Measurements from ENCODE around the gene S100B.

DNA sequence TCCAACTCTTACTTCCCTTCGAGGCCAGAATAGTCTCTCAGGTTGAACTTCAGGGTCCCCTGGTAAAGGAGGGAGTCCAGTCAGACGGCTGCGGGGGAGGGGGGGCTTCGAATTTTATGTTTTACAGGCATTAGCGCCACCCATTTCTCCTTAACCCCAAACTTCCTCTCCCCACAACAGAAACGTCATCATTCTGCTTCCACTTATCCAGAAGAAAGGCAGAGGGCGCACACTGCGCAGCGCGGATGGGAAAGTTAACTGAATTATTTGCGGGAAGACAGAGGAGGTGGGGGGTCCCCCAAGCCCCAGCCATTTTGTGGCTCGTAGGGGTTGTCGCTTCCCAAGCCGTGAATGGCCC is 30.1 kb upstream of the S100B start:
- TF ChIP-seq, protein P1, sequence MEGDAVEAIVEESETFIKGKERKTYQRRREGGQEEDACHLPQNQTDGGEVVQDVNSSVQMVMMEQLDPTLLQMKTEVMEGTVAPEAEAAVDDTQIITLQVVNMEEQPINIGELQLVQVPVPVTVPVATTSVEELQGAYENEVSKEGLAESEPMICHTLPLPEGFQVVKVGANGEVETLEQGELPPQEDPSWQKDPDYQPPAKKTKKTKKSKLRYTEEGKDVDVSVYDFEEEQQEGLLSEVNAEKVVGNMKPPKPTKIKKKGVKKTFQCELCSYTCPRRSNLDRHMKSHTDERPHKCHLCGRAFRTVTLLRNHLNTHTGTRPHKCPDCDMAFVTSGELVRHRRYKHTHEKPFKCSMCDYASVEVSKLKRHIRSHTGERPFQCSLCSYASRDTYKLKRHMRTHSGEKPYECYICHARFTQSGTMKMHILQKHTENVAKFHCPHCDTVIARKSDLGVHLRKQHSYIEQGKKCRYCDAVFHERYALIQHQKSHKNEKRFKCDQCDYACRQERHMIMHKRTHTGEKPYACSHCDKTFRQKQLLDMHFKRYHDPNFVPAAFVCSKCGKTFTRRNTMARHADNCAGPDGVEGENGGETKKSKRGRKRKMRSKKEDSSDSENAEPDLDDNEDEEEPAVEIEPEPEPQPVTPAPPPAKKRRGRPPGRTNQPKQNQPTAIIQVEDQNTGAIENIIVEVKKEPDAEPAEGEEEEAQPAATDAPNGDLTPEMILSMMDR (IDR thresholded peaks at IDR 0.05): no peak
- TF ChIP-seq POLR2AphosphoS5 (IDR thresholded peaks at IDR 0.05): no peak
- TF ChIP-seq POLR2A (IDR thresholded peaks at IDR 0.05): no peak
- TF ChIP-seq EP300 (IDR thresholded peaks at IDR 0.05): no peak

Data from stomach (tissue), 4 donors.